ENCODE results near the gene TAOK1.

TAOK1 gene

DNA sequence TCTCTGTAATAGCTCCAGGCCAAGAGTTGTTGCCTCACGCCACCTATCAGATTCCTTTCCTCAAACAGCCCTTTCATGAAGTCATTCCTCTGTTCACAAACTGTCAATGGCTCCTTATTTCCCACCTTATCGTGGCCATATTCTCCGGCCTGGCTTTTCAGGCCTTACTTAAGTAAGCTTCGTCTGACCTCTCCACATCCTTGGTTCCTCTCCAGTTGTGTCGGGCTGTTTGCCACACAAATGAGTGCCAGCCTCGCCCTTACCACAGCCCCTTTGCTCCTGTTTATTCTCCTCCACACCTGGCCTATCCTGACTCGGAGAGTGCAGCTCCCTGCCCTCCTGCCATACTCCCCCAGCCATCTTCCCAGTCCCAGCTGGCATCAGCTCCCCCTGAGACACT, 180.4 kb downstream of the TAOK1 start:
- POLR2A ChIA-PET, result interaction anchor here (0.6 to 1.5 kb wide), 2 partner anchors 48 to 181 kb away, joined by 3 to 4 read pairs; partner anchors contain the start of gene TAOK1
- H3K27ac ChIP-seq (ENCODE audit: extremely low read depth, low read depth, low read length), result no peak overlapping the region
- H3K4me3 ChIP-seq (ENCODE audit: low read depth, low read length), result no peak overlapping the region
- peaks cover 3 to 47% of the 10 kb centered on the region in 2 experiments for H3K36me3 ChIP-seq (ENCODE audit: control insufficient read depth in 2 of 2, insufficient read depth in 1 of 2, low read length in 2 of 2)
- no peaks in the 10 kb centered on the region for H3K9me3 ChIP-seq (ENCODE audit: control insufficient read depth, insufficient read depth, low read depth, low read length)
- H3K4me1 ChIP-seq (ENCODE audit: control insufficient read depth, insufficient read depth, low read length), result peaks cover 12% of the 10 kb centered on the region
- TF ChIP-seq PBX3 (CRISPR knock-in tag; IDR thresholded peaks at IDR 0.05) (no peak), SP2 (tag by site-specific recombination; IDR thresholded peaks at IDR 0.05) (no peak), ZNF10 (tag by site-specific recombination; IDR thresholded peaks at IDR 0.05) (no peak), ZBTB48 (tag by site-specific recombination; IDR thresholded peaks at IDR 0.05) (no peak), ZNF560 (tag by site-specific recombination; IDR thresholded peaks at IDR 0.05; ENCODE audit: borderline replicate concordance) (no peak), IKZF3 (tag by site-specific recombination; IDR thresholded peaks at IDR 0.05) (no peak), ZNF239 (tag by site-specific recombination; IDR thresholded peaks at IDR 0.05) (no peak), HOXC10 (CRISPR knock-in tag; IDR thresholded peaks at IDR 0.05) (no peak), KLF1 (tag by site-specific recombination; IDR thresholded peaks at IDR 0.05) (no peak), ZNF571 (tag by site-specific recombination; IDR thresholded peaks at IDR 0.05) (no peak), ZNF112 (tag by site-specific recombination; IDR thresholded peaks at IDR 0.05) (no peak), ZNF23 (tag by site-specific recombination; IDR thresholded peaks at IDR 0.05; ENCODE audit: borderline replicate concordance) (no peak), MEIS1 (CRISPR knock-in tag; IDR thresholded peaks at IDR 0.05; ENCODE audit: borderline replicate concordance) (no peak), ZSCAN30 (tag by site-specific recombination; IDR thresholded peaks at IDR 0.05) (no peak), ZNF202 (tag by site-specific recombination; IDR thresholded peaks at IDR 0.05; ENCODE audit: borderline replicate concordance) (no peak), ZNF138 (tag by site-specific recombination; IDR thresholded peaks at IDR 0.05; ENCODE audit: borderline replicate concordance) (no peak)
- CTCF ChIA-PET, result interaction anchor here (0.6 to 4.9 kb wide), 5 partner anchors 10 to 522 kb away, joined by 3 to 31 read pairs (median 13); partner anchors contain the start of gene ANKRD13B

DNA sequence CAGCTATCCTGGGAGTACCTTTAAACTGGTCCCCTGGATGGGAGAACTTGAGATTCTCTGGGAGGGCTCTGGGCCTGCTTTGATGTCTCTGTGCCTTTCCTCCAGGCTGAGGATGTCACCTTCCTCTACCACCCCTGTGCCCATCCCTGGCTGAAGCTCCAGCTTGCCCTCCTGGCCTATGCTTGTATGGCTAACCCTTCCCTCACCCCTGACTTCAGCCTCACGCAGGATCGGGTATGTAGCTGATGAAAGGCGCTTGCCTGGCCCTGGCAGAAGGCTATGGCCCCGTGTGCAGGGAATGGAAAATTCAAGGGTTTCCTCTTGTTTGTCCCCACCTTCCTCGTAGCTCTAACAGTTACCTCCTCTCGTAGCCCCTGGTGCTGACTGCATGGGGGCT, 181.3 kb downstream of the TAOK1 start:
- H3K27ac ChIP-seq (ENCODE audit: extremely low read depth, low read depth, low read length), result no peak overlapping the region
- TF ChIP-seq ZNF768 (tag by site-specific recombination; IDR thresholded peaks at IDR 0.05), result no peak
- TF ChIP-seq ZNF621 (tag by site-specific recombination; IDR thresholded peaks at IDR 0.05), result no peak
- no peak for TF ChIP-seq ZNF148 (tag by site-specific recombination; IDR thresholded peaks at IDR 0.05; ENCODE audit: borderline replicate concordance)
- TF ChIP-seq ZNF311 (tag by site-specific recombination; IDR thresholded peaks at IDR 0.05; ENCODE audit: borderline replicate concordance), result no peak
- no peaks in the 10 kb centered on the region for H3K9me3 ChIP-seq (ENCODE audit: control insufficient read depth, insufficient read depth, low read depth, low read length)
- ChIA-PET CTCF (interaction anchor here (0.6 to 4.9 kb wide), 5 partner anchors 9 to 201 kb away, joined by 3 to 31 read pairs (median 4); partner anchors contain the start of gene ANKRD13B), POLR2A (no interaction called here)
- H3K36me3 ChIP-seq (ENCODE audit: control insufficient read depth in 2 of 2, insufficient read depth in 1 of 2, low read length in 2 of 2), result peaks cover 3 to 57% of the 10 kb centered on the region in 2 experiments; a peak in 2 of 3 replicates
- peaks cover 6% of the 10 kb centered on the region for H3K4me1 ChIP-seq (ENCODE audit: control insufficient read depth, insufficient read depth, low read length)
- no peak overlapping the region for H3K4me3 ChIP-seq (ENCODE audit: low read depth, low read length)

Measured in HEK293 (cell line).